Measurements from ENCODE around the gene STPG3.

STPG3 gene

GRCh38 chr9:137266585-137267453, 15.7 kb downstream of the STPG3 start:
- no peak for DNase-seq (ENCODE audit: low read depth)

GRCh38 chr9:137267933-137268355, 16.9 kb downstream of the STPG3 start:
- no peak for DNase-seq (ENCODE audit: low read depth)

- DNase-seq (ENCODE audit: low read depth): no peak
Observed at GRCh38 chr9:137268538-137269201, 17.6 kb downstream of the STPG3 start.

- no peak for DNase-seq (ENCODE audit: low read depth)
Observed at GRCh38 chr9:137269231-137269772, 18.2 kb downstream of the STPG3 start.

- no peak for DNase-seq (ENCODE audit: low read depth)
Observed at GRCh38 chr9:137270929-137271695, 20.0 kb downstream of the STPG3 start.

GRCh38 chr9:137271696-137272076, 20.6 kb downstream of the STPG3 start:
- no peak for DNase-seq (ENCODE audit: low read depth)

GRCh38 chr9:137272241-137273094, 21.4 kb downstream of the STPG3 start:
- no peak for DNase-seq (ENCODE audit: low read depth)

GRCh38 chr9:137273095-137273490, 22.0 kb downstream of the STPG3 start:
- DNase-seq (ENCODE audit: low read depth): no peak

GRCh38 chr9:137273611-137274320, 22.7 kb downstream of the STPG3 start:
- DNase-seq (ENCODE audit: low read depth): no peak

GRCh38 chr9:137275203-137275587, 24.1 kb downstream of the STPG3 start:
- no peak for DNase-seq (ENCODE audit: low read depth)

- no peak for DNase-seq (ENCODE audit: low read depth)
Observed at GRCh38 chr9:137275588-137276472, 24.7 kb downstream of the STPG3 start.

GRCh38 chr9:137276473-137277328, 25.6 kb downstream of the STPG3 start:
- DNase-seq (ENCODE audit: low read depth): no peak

GRCh38 chr9:137277329-137278041, 26.4 kb downstream of the STPG3 start, which contains the start of gene TOR4A:
Gene TOR4A, plus strand, starts transcription at chr9:137277726. Its CDS starts 964 bp downstream, at chr9:137278690.
- DNase-seq (ENCODE audit: low read depth): no peak

GRCh38 chr9:137278061-137278701, 27.1 kb downstream of the STPG3 start:
- no peak for DNase-seq (ENCODE audit: low read depth)

- no peak for DNase-seq (ENCODE audit: low read depth)
Observed at GRCh38 chr9:137278721-137279711, 27.9 kb downstream of the STPG3 start.

All from T follicular helper cell (primary cell).